ENCODE data around the gene CCDC180. TPM values are rescaled to one million over a fixed set of nuclear protein-coding genes. Genes with fewer than 3 reads are reported as not detected.

CCDC180 gene
- total RNA-seq, 1 experiment from 2014 or later: 7.9 TPM

DNA sequence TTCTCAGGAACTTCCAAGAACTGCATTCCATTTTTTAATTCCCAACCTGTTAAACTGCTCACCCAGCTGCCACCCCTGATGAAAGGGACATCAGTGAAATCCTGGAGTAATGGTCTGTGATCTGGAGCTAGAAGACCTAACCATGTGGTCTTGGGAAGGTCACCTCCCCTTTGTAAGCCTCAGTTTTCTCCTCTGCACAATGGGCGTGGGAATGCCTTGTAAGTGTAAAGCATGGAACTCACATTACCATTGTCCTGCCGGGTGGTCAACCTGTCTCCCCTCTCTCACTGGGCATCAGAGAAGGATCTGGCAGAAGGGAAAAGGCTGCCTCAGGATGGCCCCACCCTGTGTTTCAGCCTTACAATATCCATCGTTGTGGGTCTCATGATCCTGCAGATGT, 15.3 kb upstream of the CCDC180 start:
- no peaks in the 10 kb centered on the region for H3K27me3 ChIP-seq (ENCODE audit: insufficient read depth, low read length)
- H3K4me3 ChIP-seq (replicated peaks in 1 of 2; ENCODE audit: low read depth in 1 of 2, low read length in 2 of 2): no peak overlapping the region
- no peaks in the 10 kb centered on the region for H3K79me2 ChIP-seq (ENCODE audit: insufficient read depth, low read length)
- no peak for DNase-seq (ENCODE audit: low read depth, low spot score)
- ChIA-PET RAD21 (ENCODE audit: low non-redundant PET in 1 of 2, low total read pairs in 2 of 2, uncharacterized antibody in 2 of 2, unreplicated experiment in 2 of 2) (no interaction called here), POLR2A (no interaction called here), CTCF (no interaction called here)
- peaks cover 8 to 11% of the 10 kb centered on the region in 2 experiments for H3K36me3 ChIP-seq (ENCODE audit: control insufficient read depth in 1 of 2, insufficient read depth in 2 of 2, low read length in 2 of 2)
- no peak for ATAC-seq
- no peak overlapping the region for H3K4me2 ChIP-seq (ENCODE audit: low read length)
- no peak overlapping the region for H2AFZ ChIP-seq (ENCODE audit: low read depth, low read length, poor library complexity, severe bottlenecking)
- peaks cover 0 to 2% of the 10 kb centered on the region in 2 experiments; a peak in 1 of 4 replicates for H3K9me3 ChIP-seq (ENCODE audit: control insufficient read depth in 1 of 2, insufficient read depth in 1 of 2, low read depth in 1 of 2, low read length in 2 of 2)
- no peaks in the 10 kb centered on the region for H3K9me2 ChIP-seq (ENCODE audit: insufficient read depth)
- no peaks in the 10 kb centered on the region for H3K4me1 ChIP-seq (ENCODE audit: control insufficient read depth in 1 of 2, insufficient read depth in 2 of 2, low read length in 2 of 2)
- no peak overlapping the region for H3K9ac ChIP-seq (ENCODE audit: low read length)
- no peaks in the 10 kb centered on the region for H4K20me1 ChIP-seq (ENCODE audit: insufficient read depth)
- H3K27ac ChIP-seq (ENCODE audit: low read depth, low read length): no peak overlapping the region
- TF ChIP-seq, protein P1, sequence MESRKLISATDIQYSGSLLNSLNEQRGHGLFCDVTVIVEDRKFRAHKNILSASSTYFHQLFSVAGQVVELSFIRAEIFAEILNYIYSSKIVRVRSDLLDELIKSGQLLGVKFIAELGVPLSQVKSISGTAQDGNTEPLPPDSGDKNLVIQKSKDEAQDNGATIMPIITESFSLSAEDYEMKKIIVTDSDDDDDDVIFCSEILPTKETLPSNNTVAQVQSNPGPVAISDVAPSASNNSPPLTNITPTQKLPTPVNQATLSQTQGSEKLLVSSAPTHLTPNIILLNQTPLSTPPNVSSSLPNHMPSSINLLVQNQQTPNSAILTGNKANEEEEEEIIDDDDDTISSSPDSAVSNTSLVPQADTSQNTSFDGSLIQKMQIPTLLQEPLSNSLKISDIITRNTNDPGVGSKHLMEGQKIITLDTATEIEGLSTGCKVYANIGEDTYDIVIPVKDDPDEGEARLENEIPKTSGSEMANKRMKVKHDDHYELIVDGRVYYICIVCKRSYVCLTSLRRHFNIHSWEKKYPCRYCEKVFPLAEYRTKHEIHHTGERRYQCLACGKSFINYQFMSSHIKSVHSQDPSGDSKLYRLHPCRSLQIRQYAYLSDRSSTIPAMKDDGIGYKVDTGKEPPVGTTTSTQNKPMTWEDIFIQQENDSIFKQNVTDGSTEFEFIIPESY (IDR thresholded peaks at IDR 0.05; ENCODE audit: extremely low read depth, insufficient replicate concordance, low read length): no peak
- TF ChIP-seq, protein P2, sequence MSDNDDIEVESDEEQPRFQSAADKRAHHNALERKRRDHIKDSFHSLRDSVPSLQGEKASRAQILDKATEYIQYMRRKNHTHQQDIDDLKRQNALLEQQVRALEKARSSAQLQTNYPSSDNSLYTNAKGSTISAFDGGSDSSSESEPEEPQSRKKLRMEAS (IDR thresholded peaks at IDR 0.05): no peak
- TF ChIP-seq CBX3 (IDR thresholded peaks at IDR 0.05; ENCODE audit: low read depth) (no peak), EGR1 (IDR thresholded peaks at IDR 0.05; ENCODE audit: low read depth) (no peak), SRF (IDR thresholded peaks at IDR 0.05; ENCODE audit: low read depth) (no peak), TCF7L2 (IDR thresholded peaks at IDR 0.05; ENCODE audit: borderline replicate concordance, extremely low read depth, insufficient read depth, insufficient read length) (no peak), JUND (IDR thresholded peaks at IDR 0.05) (no peak), YY1 (IDR thresholded peaks at IDR 0.05; ENCODE audit: extremely low read depth, insufficient replicate concordance, low read depth, low read length) (no peak), ZFX (IDR thresholded peaks at IDR 0.05) (no peak), SIN3A (IDR thresholded peaks at IDR 0.05; ENCODE audit: low read depth) (no peak), RAD21 (IDR thresholded peaks at IDR 0.05; ENCODE audit: low read depth) (no peak), CEBPB (IDR thresholded peaks at IDR 0.05; ENCODE audit: low read depth) (no peak), ELF1 (IDR thresholded peaks at IDR 0.05; ENCODE audit: borderline replicate concordance, low read depth) (no peak), EZH2 (IDR thresholded peaks at IDR 0.05) (no peak), ZNF274 (IDR thresholded peaks at IDR 0.05; ENCODE audit: low read depth, low read length) (no peak)
- TF ChIP-seq, protein P3, sequence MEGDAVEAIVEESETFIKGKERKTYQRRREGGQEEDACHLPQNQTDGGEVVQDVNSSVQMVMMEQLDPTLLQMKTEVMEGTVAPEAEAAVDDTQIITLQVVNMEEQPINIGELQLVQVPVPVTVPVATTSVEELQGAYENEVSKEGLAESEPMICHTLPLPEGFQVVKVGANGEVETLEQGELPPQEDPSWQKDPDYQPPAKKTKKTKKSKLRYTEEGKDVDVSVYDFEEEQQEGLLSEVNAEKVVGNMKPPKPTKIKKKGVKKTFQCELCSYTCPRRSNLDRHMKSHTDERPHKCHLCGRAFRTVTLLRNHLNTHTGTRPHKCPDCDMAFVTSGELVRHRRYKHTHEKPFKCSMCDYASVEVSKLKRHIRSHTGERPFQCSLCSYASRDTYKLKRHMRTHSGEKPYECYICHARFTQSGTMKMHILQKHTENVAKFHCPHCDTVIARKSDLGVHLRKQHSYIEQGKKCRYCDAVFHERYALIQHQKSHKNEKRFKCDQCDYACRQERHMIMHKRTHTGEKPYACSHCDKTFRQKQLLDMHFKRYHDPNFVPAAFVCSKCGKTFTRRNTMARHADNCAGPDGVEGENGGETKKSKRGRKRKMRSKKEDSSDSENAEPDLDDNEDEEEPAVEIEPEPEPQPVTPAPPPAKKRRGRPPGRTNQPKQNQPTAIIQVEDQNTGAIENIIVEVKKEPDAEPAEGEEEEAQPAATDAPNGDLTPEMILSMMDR (IDR thresholded peaks at IDR 0.05 in 2 of 3, conservative IDR thresholded peaks at IDR 0.05 in 1 of 3; ENCODE audit: borderline replicate concordance in 1 of 3, insufficient read depth in 1 of 3, low read depth in 2 of 3, low read length in 2 of 3): no peak
- TF ChIP-seq, protein P4, sequence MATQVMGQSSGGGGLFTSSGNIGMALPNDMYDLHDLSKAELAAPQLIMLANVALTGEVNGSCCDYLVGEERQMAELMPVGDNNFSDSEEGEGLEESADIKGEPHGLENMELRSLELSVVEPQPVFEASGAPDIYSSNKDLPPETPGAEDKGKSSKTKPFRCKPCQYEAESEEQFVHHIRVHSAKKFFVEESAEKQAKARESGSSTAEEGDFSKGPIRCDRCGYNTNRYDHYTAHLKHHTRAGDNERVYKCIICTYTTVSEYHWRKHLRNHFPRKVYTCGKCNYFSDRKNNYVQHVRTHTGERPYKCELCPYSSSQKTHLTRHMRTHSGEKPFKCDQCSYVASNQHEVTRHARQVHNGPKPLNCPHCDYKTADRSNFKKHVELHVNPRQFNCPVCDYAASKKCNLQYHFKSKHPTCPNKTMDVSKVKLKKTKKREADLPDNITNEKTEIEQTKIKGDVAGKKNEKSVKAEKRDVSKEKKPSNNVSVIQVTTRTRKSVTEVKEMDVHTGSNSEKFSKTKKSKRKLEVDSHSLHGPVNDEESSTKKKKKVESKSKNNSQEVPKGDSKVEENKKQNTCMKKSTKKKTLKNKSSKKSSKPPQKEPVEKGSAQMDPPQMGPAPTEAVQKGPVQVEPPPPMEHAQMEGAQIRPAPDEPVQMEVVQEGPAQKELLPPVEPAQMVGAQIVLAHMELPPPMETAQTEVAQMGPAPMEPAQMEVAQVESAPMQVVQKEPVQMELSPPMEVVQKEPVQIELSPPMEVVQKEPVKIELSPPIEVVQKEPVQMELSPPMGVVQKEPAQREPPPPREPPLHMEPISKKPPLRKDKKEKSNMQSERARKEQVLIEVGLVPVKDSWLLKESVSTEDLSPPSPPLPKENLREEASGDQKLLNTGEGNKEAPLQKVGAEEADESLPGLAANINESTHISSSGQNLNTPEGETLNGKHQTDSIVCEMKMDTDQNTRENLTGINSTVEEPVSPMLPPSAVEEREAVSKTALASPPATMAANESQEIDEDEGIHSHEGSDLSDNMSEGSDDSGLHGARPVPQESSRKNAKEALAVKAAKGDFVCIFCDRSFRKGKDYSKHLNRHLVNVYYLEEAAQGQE (IDR thresholded peaks at IDR 0.05; ENCODE audit: low read depth): no peak
- TF ChIP-seq, protein P5, sequence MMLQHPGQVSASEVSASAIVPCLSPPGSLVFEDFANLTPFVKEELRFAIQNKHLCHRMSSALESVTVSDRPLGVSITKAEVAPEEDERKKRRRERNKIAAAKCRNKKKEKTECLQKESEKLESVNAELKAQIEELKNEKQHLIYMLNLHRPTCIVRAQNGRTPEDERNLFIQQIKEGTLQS (IDR thresholded peaks at IDR 0.05): no peak
- intact Hi-C loops (cut with micrococcal nuclease): no loop called here
- no TSS peak for BruUV-seq (replicated peaks)

Data from HCT116 (cell line).